A375 (cell line): ENCODE measurements around the gene CNIH3. TPM values are rescaled to one million over a fixed set of nuclear protein-coding genes. Genes with fewer than 3 reads are reported as not detected.

ENCODE experiments used
- total RNA-seq: library from RNA; depleted of rRNA; stranded (reverse); fragments of >200 nt; shearing (Covaris generic); gene quantifications from 2 replicates; pipeline ENCODE4 v1.2.3, GENCODE V29; 2014; rRNA removed

Gene CNIH3
- 4.4 and 11.2 TPM in 2 replicates for total RNA-seq

GRCh38 chr1:224615861-224616755 lies at the start of gene CNIH3:
CNIH3 (plus strand) TSS chr1:224616317; CDS start chr1:224617175, 858 bp downstream.

Other genes starting within 250 kb of the CNIH3 start
- 44.1 and 48.5 TPM in 2 replicates for gene WDR26, start 181.5 kb upstream of the CNIH3 start, total RNA-seq